ENCODE results near the gene ROR1. TPM values are rescaled to one million over a fixed set of nuclear protein-coding genes. Genes with fewer than 3 reads are reported as not detected.

ROR1 gene
- total and polyA plus RNA-seq, 2 donors (not counting 3 experiments of a cell fraction or from before 2014, with no cell fraction given): 2.6 to 3.5 TPM

DNA sequence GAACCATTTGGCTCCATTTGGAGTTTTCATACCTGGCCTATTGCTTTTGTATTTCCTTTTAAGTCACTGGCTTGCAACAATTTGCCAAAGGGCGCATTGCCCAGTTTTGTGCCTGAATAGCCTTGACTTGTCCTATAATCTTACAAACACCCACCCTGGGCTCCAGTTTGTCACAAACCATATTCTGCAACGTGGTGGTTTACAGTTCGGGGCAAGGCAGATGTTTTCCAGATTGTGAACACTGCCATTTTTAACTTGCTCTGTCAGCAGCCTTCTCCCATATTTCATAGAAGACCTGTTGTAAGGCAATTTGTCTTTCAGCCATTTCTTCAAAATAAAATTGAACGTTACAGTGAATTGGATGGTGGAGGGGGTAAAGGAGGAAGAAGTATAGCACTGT lies 376.4 kb downstream of the ROR1 start:
- DNase-seq (ENCODE audit: low read depth, low spot score) (no peak), FAIRE-seq (no peak)
- no peaks in the 10 kb centered on the region for H3K36me3 ChIP-seq (ENCODE audit: control insufficient read depth in 2 of 2, extremely low read depth in 1 of 2, insufficient read depth in 2 of 2, low read length in 2 of 2)
- BruUV-seq (replicated peaks): no TSS peak
- POLR2A ChIA-PET: no interaction called here
- TF ChIP-seq, protein P1, sequence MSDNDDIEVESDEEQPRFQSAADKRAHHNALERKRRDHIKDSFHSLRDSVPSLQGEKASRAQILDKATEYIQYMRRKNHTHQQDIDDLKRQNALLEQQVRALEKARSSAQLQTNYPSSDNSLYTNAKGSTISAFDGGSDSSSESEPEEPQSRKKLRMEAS (IDR thresholded peaks at IDR 0.05; ENCODE audit: insufficient read depth, insufficient read length): no peak
- no peak for TF ChIP-seq POLR2AphosphoS5 (IDR thresholded peaks at IDR 0.05; ENCODE audit: insufficient read depth, low read depth, low read length)
- no peak for TF ChIP-seq POLR2A (IDR thresholded peaks at IDR 0.05; ENCODE audit: low read depth, low read length)
- no peak for TF ChIP-seq FOS (IDR thresholded peaks at IDR 0.05; ENCODE audit: borderline replicate concordance, insufficient read depth, low read length)
- TF ChIP-seq GATA2 (IDR thresholded peaks at IDR 0.05; ENCODE audit: insufficient read depth, insufficient read length, low read depth, low read length): no peak
- TF ChIP-seq, protein P2, sequence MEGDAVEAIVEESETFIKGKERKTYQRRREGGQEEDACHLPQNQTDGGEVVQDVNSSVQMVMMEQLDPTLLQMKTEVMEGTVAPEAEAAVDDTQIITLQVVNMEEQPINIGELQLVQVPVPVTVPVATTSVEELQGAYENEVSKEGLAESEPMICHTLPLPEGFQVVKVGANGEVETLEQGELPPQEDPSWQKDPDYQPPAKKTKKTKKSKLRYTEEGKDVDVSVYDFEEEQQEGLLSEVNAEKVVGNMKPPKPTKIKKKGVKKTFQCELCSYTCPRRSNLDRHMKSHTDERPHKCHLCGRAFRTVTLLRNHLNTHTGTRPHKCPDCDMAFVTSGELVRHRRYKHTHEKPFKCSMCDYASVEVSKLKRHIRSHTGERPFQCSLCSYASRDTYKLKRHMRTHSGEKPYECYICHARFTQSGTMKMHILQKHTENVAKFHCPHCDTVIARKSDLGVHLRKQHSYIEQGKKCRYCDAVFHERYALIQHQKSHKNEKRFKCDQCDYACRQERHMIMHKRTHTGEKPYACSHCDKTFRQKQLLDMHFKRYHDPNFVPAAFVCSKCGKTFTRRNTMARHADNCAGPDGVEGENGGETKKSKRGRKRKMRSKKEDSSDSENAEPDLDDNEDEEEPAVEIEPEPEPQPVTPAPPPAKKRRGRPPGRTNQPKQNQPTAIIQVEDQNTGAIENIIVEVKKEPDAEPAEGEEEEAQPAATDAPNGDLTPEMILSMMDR (IDR thresholded peaks at IDR 0.05; ENCODE audit: extremely low read depth in 1 of 2, insufficient read depth in 1 of 2, low read depth in 1 of 2, low read length in 2 of 2): no peak
- no peak for TF ChIP-seq EZH2 (IDR thresholded peaks at IDR 0.05; ENCODE audit: borderline replicate concordance, low read depth, low read length, severe bottlenecking)
- CTCF ChIA-PET: interaction anchor here (0.9 to 1.6 kb wide), 5 partner anchors 10 to 40 kb away, joined by 3 to 11 read pairs (median 3); no protein-coding TSS in a partner anchor
- H3K27ac ChIP-seq (ENCODE audit: insufficient read depth, low read depth, low read length): no peak overlapping the region
- H3K79me2 ChIP-seq (ENCODE audit: control insufficient read depth, insufficient read depth, low read length): no peaks in the 10 kb centered on the region
- intact Hi-C loops (cut with micrococcal nuclease): no loop called here
- H3K4me2 ChIP-seq (ENCODE audit: insufficient read depth, low read length): no peak overlapping the region
- H2AFZ ChIP-seq (ENCODE audit: low read depth, low read length): no peak overlapping the region
- H3K9me3 ChIP-seq (replicated peaks; ENCODE audit: control insufficient read depth, insufficient read depth, low read length): no peaks in the 10 kb centered on the region
- H3K4me3 ChIP-seq (replicated peaks in 1 of 3; ENCODE audit: insufficient read depth in 1 of 3, low read depth in 1 of 3, low read length in 3 of 3): no peak overlapping the region
- no peak overlapping the region for H3K9ac ChIP-seq (replicated peaks; ENCODE audit: extremely low read depth, insufficient read depth, low read length)
- H3K4me1 ChIP-seq (ENCODE audit: control insufficient read depth, extremely low read depth, insufficient read depth, low read length): no peaks in the 10 kb centered on the region
- dilution Hi-C loops (cut with MboI; ENCODE audit: extremely low pct_ligation_motif_present, low sequenced_read_pairs): no loop called here
- H3K27me3 ChIP-seq (ENCODE audit: control insufficient read depth in 2 of 2, insufficient read depth in 2 of 2, low read length in 2 of 2): no peaks in the 10 kb centered on the region
- H3K9me1 ChIP-seq (replicated peaks; ENCODE audit: control insufficient read depth, extremely low read depth, insufficient read depth, low read length): no peaks in the 10 kb centered on the region
- H4K20me1 ChIP-seq (replicated peaks; ENCODE audit: control insufficient read depth, extremely low read depth, insufficient read depth, low read length): no peaks in the 10 kb centered on the region

All from endothelial cell of umbilical vein (primary cell).